HG03280 (cell line): ENCODE results near the gene FCAMR.

Experiments
- ATAC-seq: cut with Tn5 transposase; IDR thresholded peaks from one replicate; pipeline ENCODE4 v1.9.1; 2021; ENCODE audit warnings: mild to moderate bottlenecking, moderate library complexity; ENCODE audit not compliant: unreplicated experiment

FCAMR gene

DNA sequence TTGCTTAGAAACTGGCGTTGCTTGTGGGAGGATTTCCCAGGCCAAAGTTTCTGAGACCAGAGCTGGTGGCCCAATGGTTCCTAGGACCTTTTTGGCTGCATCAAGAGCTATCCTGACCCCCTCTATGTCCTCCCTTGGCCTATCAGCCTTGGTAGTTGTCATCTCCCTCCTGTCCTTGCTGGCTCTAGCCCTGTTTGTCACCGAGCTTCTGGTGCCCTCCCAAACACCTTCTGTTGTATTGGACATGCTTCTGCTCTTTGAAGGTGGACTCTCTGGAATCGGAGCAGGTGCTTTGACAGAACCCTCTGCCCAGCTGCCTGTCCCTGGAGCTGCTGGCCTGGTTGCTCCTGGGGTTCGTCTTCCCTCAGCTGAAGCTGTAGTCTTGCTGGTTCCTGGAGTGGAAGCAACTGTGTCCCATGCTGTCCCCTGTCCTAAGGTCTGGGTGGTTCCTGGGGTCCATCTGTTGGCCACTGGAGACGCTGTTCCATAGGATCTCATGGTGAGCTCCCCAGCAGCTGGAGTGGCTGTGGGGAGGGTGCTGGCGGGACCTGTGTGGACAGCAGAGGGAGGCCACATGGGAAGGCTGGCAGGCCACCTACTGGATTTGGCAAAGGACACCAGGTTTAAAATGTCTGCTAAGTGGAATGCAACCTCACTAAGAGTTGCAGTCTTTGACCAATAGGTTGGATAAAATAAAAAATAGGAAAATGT, 9.4 kb downstream of the FCAMR start:
- ATAC-seq = no peak

DNA sequence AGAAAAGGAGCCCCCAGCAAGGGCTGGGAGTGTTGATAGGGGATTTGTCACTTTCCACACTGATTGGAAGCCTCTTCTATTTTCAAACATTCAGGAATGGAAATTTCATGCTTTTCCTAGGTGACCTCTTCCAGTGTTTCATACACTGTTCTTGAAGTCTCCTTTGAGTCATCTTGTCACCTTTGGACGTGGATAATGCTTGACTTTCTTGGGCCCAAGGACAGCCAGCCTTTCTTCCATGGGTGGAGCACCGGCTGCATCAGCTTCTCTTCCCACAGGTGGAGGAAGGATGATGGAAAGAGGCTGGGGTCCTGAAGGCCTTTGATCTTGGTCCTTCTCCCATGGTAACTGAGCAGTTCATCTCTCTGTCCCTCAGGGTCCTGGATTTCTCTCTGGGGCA, 12.1 kb downstream of the FCAMR start:
- ATAC-seq = no peak

DNA sequence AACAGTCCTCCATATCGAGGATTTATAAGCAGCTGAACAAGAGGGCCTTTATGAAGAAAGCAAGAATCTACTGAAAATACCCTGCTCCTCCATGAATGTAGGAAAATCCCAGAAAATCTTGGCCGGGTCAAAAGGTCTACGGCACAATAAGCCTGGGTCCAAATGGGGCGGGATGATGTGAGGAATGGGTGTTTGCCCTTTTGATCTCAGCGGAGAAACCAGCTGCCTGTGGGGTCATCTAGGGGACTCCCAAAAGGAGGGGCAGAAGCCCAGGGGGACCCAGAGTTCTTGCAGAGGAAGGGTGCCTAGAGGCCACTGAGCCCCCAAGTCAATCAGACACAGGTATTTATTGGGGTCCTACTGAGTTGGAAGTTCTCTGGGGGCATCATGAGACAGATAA, 12.6 kb downstream of the FCAMR start:
- no peak for ATAC-seq

DNA sequence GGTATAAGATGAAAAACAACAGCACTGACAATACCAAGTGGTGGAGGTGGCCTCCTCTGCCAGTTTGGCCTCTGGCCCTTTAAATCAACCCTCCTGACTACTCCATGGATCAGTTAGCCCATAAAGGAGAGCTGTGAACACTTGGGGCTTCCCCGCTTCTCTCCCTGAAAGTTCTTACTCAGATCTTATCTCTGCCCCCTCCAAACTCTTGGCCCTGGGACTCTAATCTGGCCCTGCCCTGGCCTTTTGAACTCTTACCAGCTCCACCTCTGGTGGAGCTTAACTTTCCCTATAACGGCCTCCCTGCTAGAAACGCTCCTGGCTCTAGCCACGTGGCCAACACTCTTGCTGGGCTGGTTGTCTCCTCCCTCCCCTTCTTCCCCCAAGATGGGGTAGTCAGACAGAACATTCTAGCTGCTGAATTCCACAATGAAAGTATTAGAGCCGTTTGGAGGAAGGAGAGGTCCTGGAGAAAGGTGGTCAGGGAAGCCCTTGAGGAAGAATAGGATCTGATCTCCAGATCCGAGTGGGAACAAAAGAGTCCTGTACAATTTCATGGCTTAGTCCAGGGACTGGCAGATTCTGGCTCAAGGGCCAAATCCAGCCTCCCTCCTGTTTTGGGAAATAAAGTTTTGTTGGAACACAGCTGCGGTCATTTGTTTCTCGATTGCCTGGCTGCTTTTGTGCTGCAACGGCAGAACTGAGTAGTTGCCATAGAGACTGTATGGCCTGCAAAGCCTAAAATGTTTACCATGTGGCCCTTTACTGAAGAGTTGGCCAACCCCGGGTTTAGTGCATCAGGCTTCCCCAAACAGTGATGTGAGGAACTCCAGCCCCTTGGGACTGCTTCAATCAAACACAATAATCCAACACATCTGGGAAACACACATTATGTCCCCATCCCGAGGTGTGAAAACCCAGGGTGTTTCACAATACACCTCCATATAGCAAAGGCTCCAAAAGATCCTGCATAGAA, 14.5 kb downstream of the FCAMR start:
- ATAC-seq = no peak

DNA sequence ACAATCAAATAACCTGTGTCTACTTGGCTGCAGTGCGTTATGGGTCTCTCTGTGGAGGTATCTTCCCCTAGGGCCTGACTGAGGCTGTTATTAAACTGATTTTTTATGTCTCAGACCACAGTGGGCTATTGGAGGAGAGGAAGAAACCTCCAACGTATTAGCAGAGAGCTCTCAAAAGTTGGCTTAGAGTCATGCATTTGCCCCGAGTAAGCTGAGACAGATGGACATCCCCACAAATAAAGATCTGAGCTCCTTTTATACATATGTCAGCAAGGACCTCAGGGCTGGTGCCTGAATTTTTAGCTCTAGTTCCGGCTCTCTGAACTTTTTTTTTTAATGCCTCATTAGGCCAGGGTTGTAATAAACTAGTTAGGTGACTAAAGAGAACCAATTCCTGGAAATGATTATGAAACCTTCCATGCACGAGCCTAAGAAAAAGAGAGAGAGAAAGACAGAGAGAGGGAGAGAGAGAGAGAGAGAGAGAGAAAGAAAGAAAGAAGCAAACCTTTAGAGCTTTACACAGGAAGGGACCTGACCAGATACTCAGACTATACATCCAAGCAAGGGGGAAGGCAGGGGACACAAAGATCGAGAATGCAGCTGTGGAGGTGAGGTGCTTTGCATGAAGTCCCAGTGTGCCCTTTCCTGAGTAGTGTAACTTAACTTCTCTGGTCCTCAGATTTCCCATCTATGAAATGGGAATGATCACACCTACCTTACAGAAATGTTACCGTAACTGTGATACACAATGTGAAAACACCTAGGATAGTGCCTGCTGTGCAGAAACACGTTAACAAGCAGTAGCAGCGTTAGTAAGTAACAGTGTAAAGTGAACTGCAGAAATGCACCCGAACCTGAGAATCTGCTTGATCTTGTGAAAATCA, 15.6 kb downstream of the FCAMR start:
- ATAC-seq = no peak

GRCh38 chr1:206953626-206954025, 16.6 kb downstream of the FCAMR start:
- ATAC-seq = no peak

DNA sequence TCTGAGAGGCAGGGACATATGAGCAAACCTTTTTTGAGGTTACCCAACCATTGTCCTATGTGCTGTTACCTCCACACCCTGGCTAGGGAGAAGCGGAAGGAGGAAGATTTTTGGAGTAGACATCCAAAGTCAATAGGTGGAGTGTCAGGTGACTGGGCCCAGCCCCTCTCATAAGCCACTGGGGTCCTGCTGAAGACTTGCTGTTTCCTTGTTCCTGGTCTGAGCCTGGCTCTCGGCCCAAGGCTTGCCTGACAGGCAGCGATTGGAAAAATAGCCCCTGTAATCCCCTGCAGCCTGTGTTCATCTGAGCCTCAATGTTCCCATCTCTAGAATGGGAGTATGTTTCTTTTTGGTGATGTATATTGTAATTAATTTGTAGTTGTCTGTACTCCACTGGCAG, 17.1 kb downstream of the FCAMR start:
- ATAC-seq = no peak

DNA sequence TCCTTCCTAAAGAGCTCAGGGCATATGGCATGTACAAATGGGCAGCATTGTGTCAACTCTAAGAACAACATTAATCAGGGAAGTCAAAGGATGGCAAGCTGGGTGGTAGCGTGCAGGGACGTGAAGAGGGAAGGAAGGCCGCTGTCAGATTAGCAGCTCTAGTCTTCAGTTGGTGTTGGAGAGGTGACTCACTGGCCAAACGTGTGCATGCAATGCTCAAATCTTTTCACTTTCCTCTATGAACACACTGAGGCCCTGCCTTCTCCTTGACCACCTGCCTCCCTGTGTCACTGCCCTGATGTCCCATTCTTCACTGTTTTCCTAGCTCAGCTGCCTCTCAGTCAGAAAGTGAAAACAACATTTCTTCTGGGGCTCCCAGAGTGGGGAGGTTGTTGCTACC, 18.1 kb downstream of the FCAMR start:
- no peak for ATAC-seq

DNA sequence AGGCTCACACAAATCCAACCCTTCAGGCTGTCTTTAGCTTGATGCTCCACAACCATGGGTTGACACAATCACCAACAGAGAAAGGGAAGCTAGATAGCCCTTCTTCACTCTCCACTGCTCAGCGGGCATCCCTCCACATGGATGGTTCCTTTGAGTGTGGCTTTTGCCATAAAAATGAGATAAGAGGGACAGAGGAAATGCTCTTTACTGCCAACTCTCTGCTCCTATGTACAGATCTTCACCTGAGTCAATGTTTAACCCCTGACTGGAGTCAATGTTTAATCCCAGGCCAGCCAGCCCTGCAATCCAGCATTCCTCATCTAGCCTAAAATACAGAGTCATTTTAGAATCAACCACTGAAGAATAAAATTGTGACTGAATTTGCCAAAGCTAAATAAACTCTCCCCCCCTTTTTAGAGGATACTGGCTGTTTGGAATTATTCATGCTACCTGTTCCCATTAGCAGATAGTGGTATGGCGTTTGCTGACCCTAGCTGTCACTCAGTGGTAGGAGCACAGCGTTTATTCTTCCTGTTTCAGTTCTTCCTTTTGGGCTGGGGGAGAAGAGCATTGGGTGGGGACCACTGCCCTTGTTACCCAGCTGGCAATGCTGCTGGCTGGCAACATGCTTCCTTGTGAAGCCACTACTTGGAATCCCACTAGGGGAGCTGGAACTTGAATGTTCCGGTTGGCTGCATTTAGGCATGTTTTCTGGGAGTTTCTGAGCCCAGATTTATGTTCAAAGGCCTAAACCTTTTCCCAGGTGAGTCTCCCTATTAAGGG, 18.8 kb downstream of the FCAMR start:
- no peak for ATAC-seq

GRCh38 chr1:206949641-206950040, 20.6 kb downstream of the FCAMR start:
- no peak for ATAC-seq

DNA sequence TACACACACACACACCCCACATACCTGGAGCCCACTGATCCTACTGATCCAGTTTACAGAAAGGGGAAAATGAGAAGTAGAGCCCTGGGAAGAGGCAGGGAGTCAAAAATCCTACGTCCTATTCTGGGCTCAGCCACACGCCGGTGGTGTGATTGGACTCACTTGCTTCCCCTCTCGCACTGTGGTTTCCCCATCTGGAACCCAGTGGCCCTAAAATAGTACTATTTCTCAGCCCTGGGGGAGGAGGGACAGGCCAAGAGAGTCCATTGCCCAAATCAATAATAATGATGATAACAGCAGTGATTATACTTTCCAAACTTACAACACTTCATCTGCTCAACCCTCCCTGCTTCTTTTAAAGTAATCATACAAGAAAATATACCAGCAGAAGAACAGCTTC, 21.1 kb downstream of the FCAMR start:
- no peak for ATAC-seq

GRCh38 chr1:206947255-206947654, 23.0 kb downstream of the FCAMR start:
- no peak for ATAC-seq

DNA sequence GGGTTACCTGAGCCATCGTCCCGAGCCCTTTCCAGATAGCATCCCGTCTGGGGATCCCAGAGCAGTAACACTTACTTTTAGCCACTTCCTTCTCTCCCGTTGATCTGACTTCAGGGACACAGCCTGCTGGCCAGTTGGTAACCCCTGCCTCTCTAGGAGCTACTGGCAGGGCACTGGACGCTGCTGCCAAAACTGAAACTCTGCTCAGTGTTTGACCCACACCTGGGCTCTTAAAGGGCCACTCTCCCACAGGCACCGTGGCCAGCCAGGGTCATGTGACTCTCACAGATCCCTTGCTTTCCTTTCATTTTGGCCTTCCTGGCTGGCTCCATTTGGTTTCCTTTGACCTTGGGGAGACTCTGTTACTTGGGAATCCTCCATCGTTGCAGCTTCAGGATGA, 24.0 kb downstream of the FCAMR start, which contains the start of gene PIGR:
Gene PIGR (minus strand): TSS at position 206 of the 400 bp plus-strand sequence. CDS start 5,935 bp downstream, outside the sequence.
- ATAC-seq = no peak

DNA sequence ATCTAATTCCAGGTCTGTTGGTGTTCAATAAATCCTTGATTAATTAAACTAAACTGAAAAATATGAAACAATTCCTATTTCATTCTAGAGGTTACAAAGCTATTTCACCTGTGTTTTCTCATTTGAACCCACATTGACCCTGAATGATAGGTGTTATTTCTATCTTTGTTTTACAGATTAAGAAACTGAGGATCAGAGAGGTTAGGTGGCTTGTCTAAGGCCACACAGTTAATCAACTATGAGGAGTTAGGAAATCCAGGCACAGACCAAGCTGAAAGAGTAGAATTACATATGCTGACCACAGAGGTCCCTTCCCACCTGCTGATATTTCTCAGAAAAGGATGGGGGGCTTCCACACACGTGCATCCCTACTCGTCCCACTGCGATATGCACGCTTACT, 24.5 kb downstream of the FCAMR start:
- no peak for ATAC-seq

- no peak for ATAC-seq
Observed at GRCh38 chr1:206944703-206945102, 25.6 kb downstream of the FCAMR start.

- no peak for ATAC-seq
Observed at GRCh38 chr1:206941766-206942418, 28.4 kb downstream of the FCAMR start.

DNA sequence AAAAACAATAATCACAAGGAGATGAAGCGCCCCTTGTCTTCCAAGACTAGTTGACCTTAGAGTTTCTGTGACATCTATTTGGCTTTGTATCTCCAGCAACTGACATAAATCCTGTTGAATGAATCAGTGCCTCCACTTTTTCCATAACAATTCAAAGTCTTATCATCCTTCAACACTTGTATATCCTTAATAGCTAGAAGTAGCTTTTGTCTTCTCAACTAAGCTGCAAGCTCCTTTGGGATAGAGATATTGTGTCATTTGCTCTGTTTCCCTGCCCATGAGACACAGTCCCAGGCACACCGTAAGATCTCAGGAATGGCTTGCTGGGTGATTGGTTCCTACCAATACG, 29.7 kb downstream of the FCAMR start:
- no peak for ATAC-seq

DNA sequence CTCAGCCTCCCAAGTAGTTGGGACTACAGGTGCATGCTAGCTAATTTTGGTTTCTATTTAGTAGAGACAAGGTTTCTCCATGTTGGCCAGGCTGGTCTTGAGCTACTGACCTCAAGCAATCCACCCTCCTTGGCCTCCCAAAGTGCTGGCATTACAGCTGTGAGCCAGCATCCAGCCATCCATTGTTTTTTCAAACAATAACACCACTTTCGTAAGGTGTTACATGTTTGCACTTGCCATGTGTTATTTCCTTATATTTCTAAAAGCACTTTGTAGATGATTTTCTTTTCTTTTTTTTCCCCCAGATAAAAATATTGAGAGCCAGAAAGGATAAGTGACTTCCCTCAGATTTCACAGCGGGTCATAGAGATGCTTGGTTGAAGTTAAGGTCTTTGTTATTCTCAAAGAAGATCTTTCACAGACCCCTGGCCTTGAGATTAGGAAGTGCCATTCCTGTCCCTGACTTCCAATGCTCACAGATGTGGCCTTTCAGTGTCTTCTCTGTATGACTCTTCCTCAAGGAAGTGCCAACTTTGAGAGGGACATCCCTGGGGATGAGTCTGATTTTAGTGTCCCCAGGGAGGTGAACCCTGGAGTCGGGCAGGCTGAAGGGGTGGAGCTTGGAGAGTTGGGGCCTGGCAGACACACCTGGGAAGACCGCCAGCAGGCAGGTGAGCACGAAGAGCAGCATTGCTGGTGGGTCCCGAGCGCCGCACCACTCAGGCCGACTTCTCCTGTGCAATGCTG, 30.2 kb downstream of the FCAMR start:
- no peak for ATAC-seq

GRCh38 chr1:206939131-206939530, 31.1 kb downstream of the FCAMR start:
- no peak for ATAC-seq
